GM23248 (cell line): Measurements from ENCODE around the gene NYNRIN. TPM values are rescaled to one million over a fixed set of nuclear protein-coding genes. Genes with fewer than 3 reads are reported as not detected.

ENCODE experiments used
- DNase-seq: peaks from one replicate; pipeline ENCODE4 v3.0.0-alpha.2; 2015
- H2AFZ ChIP-seq: fragments of 200-600 bp; sonication (generic); 2 replicates; pipeline ENCODE4 v1.6.1; 2016; ENCODE audit warnings: antibody characterized with exemption
- H3F3A ChIP-seq: fragments of 200-600 bp; sonication (generic); 2 replicates; pipeline ENCODE4 v1.6.1; 2016; ENCODE audit warnings: mild to moderate bottlenecking, antibody characterized with exemption, mixed run types; ENCODE audit not compliant: insufficient read depth
- H3K27ac ChIP-seq: fragments of 200-600 bp; sonication (generic); 2 replicates; pipeline ENCODE4 v1.5.1; 2016; ENCODE audit warnings: mild to moderate bottlenecking
- H3K27me3 ChIP-seq: fragments of 200-600 bp; sonication (generic); replicated peaks from 2 replicates; pipeline ENCODE4 v1.6.1; 2016; ENCODE audit warnings: mild to moderate bottlenecking; ENCODE audit not compliant: insufficient read depth
- H3K36me3 ChIP-seq: fragments of 200-600 bp; sonication (generic); 2 replicates; pipeline ENCODE4 v1.6.1; 2016; ENCODE audit warnings: low read depth, mild to moderate bottlenecking
- H3K4me1 ChIP-seq: fragments of 200-600 bp; sonication (generic); 2 replicates; pipeline ENCODE4 v1.6.1; 2016; ENCODE audit warnings: mild to moderate bottlenecking; ENCODE audit not compliant: insufficient read depth
- H3K4me2 ChIP-seq: fragments of 200-600 bp; sonication (generic); one replicate; pipeline ENCODE4 v1.6.1; 2016; ENCODE audit warnings: mild to moderate bottlenecking; ENCODE audit not compliant: unreplicated experiment
- H3K4me3 ChIP-seq: fragments of 200-600 bp; sonication (generic); 2 replicates; pipeline ENCODE4 v1.5.1; 2016; ENCODE audit warnings: mild to moderate bottlenecking
- H3K79me2 ChIP-seq: fragments of 200-600 bp; sonication (generic); 2 replicates; pipeline ENCODE4 v1.6.1; 2016; ENCODE audit warnings: mild to moderate bottlenecking; ENCODE audit not compliant: insufficient read depth
- H3K9ac ChIP-seq: fragments of 200-600 bp; sonication (generic); 2 replicates; pipeline ENCODE4 v1.6.1; 2016; ENCODE audit warnings: mild to moderate bottlenecking
- H3K9me2 ChIP-seq: fragments of 200-600 bp; sonication (generic); 2 replicates; pipeline ENCODE4 v1.6.1; 2016; ENCODE audit warnings: mixed run types, mild to moderate bottlenecking, moderate library complexity; ENCODE audit not compliant: insufficient read depth
- H3K9me3 ChIP-seq: fragments of 200-600 bp; sonication (generic); one replicate; pipeline ENCODE4 v1.6.1; 2017; ENCODE audit warnings: low read depth
- H4K20me1 ChIP-seq: fragments of 200-600 bp; sonication (generic); 2 replicates; pipeline ENCODE4 v1.6.0; 2016; ENCODE audit not compliant: insufficient read depth
- EZH2 ChIP-seq: fragments of 200-600 bp; sonication (generic); IDR thresholded peaks from 2 replicates; pipeline ENCODE4 v1.6.1; 2018; ENCODE audit warnings: antibody characterized with exemption, mild to moderate bottlenecking; ENCODE audit not compliant: insufficient read depth, poor library complexity, severe bottlenecking
- EZH2phosphoT487 ChIP-seq: fragments of 200-600 bp; sonication (generic); IDR thresholded peaks from 2 replicates; pipeline ENCODE4 v1.6.1; 2018; ENCODE audit warnings: antibody characterized with exemption, moderate library complexity, mild to moderate bottlenecking, low read depth; ENCODE audit not compliant: insufficient read depth
- WGBS, 2 experiments: methylation state at CpG; one replicate each; pipeline ENCODE4 v1.1.6; 2015 to 2017; ENCODE audit warnings: low lambda C conversion rate in 2 of 2, low coverage in 1 of 2; ENCODE audit errors: missing lambda C conversion rate in 2 of 2; 5-methylcytosine and 5-hydroxymethylcytosine counted together
- in situ Hi-C: fragments of 300-500 bp; cut with MboI; formaldehyde crosslinking; loops from 2 replicates; pipeline ENCODE4 v1.15.0; 2020
- polyA plus RNA-seq: library from polyadenylated mRNA; unstranded; fragments of >200 nt; fragmentation: Nextera tagmentation; extraction: Ambion mirVana; gene quantifications from 2 replicates; pipeline ENCODE4 v1.2.1, GENCODE V29; 2016
- total RNA-seq: library from RNA; depleted of rRNA; stranded (reverse); fragments of >200 nt; shearing (Covaris generic); gene quantifications from 2 replicates; pipeline ENCODE4 v1.2.3, GENCODE V29; 2014

Gene NYNRIN
- total and polyA plus RNA-seq, 2 experiments from 2014 or later, result 2.2 to 4.4 TPM

GRCh38 chr14:24458736-24459135 is 59.9 kb downstream of the NYNRIN start:
- no peak overlapping the region for H3K4me3 ChIP-seq
- no peaks in the 10 kb centered on the region for H3K79me2 ChIP-seq
- no peaks in the 10 kb centered on the region for H3K4me1 ChIP-seq
- H2AFZ ChIP-seq, result no peak overlapping the region
- H3K9me2 ChIP-seq, result peaks cover 3% of the 10 kb centered on the region; the same call in 1 of the 2 replicates
- WGBS, 2 experiments, result 71 to 88% methylated on average over 1 of the region's 1 CpG
- no peaks in the 10 kb centered on the region for H3K27me3 ChIP-seq
- no peak overlapping the region for H3K9ac ChIP-seq
- no peak overlapping the region for H3K27ac ChIP-seq
- no peaks in the 10 kb centered on the region; the same call in 1 of the 2 replicates for H3F3A ChIP-seq
- DNase-seq, result no peak
- no peaks in the 10 kb centered on the region for H4K20me1 ChIP-seq
- H3K9me3 ChIP-seq, result no peaks in the 10 kb centered on the region
- H3K4me2 ChIP-seq, result no peak overlapping the region
- no peak for TF ChIP-seq EZH2phosphoT487
- no peak for TF ChIP-seq EZH2
- in situ Hi-C loops, result no loop called here
- no peaks in the 10 kb centered on the region for H3K36me3 ChIP-seq

- no peak overlapping the region for H2AFZ ChIP-seq
- in situ Hi-C loops, result no loop called here
- TF ChIP-seq EZH2phosphoT487, result no peak
- no peak for TF ChIP-seq EZH2
- no peak overlapping the region for H3K27ac ChIP-seq
- H3K9me3 ChIP-seq, result no peaks in the 10 kb centered on the region
- H3K9ac ChIP-seq, result no peak overlapping the region
- no peaks in the 10 kb centered on the region; the same call in 1 of the 2 replicates for H3F3A ChIP-seq
- no peak overlapping the region for H3K4me2 ChIP-seq
- H4K20me1 ChIP-seq, result no peaks in the 10 kb centered on the region
- no peaks in the 10 kb centered on the region for H3K4me1 ChIP-seq
- no peaks in the 10 kb centered on the region for H3K79me2 ChIP-seq
- no peak overlapping the region for H3K4me3 ChIP-seq
- WGBS, 2 experiments, result 92 to 96% methylated on average over 3 of the region's 3 CpGs
- H3K27me3 ChIP-seq, result no peaks in the 10 kb centered on the region
- H3K9me2 ChIP-seq, result peaks cover 3% of the 10 kb centered on the region; the same call in 1 of the 2 replicates
- no peak for DNase-seq
- H3K36me3 ChIP-seq, result no peaks in the 10 kb centered on the region
These were observed 60.5 kb downstream of the NYNRIN start for GRCh38 chr14:24459331-24459730.

- Histone ChIP-seq H3K9me3 (no peaks in the 10 kb centered on the region), H3K9me2 (peaks cover 3% of the 10 kb centered on the region; the same call in 1 of the 2 replicates), H3K9ac (no peak overlapping the region), H3F3A (no peaks in the 10 kb centered on the region; the same call in 1 of the 2 replicates), H3K36me3 (no peaks in the 10 kb centered on the region), H3K4me3 (no peak overlapping the region), H4K20me1 (no peaks in the 10 kb centered on the region), H3K4me1 (no peaks in the 10 kb centered on the region), H3K79me2 (no peaks in the 10 kb centered on the region), H3K27me3 (no peaks in the 10 kb centered on the region), H3K4me2 (no peak overlapping the region), H2AFZ (no peak overlapping the region), H3K27ac (no peak overlapping the region)
- no peak for TF ChIP-seq EZH2
- no peak for TF ChIP-seq EZH2phosphoT487
- in situ Hi-C loops, result no loop called here
- DNase-seq, result no peak
These were observed 62.5 kb downstream of the NYNRIN start for GRCh38 chr14:24461336-24461735.

- no peaks in the 10 kb centered on the region for H3K9me3 ChIP-seq
- 69 to 72% methylated on average over 5 of the region's 5 CpGs for WGBS, 2 experiments
- no peaks in the 10 kb centered on the region for H4K20me1 ChIP-seq
- H3K79me2 ChIP-seq, result no peaks in the 10 kb centered on the region
- H3K27me3 ChIP-seq, result no peaks in the 10 kb centered on the region
- no peak for DNase-seq
- H3F3A ChIP-seq, result no peaks in the 10 kb centered on the region
- no peak overlapping the region for H3K4me2 ChIP-seq
- no peaks in the 10 kb centered on the region for H3K36me3 ChIP-seq
- H3K9me2 ChIP-seq, result peaks cover 3% of the 10 kb centered on the region; the same call in 1 of the 2 replicates
- no peak overlapping the region for H3K27ac ChIP-seq
- TF ChIP-seq EZH2phosphoT487, result no peak
- no peak for TF ChIP-seq EZH2
- H3K4me3 ChIP-seq, result no peak overlapping the region
- no peak overlapping the region for H3K9ac ChIP-seq
- H2AFZ ChIP-seq, result no peak overlapping the region
- in situ Hi-C loops, result no loop called here
- no peaks in the 10 kb centered on the region for H3K4me1 ChIP-seq
These were observed 64.4 kb downstream of the NYNRIN start for GRCh38 chr14:24463017-24463883.
